HG03575 (cell line): ENCODE measurements around the gene KCNN2.

Experiments used
- ATAC-seq: cut with Tn5 transposase; IDR thresholded peaks from one replicate; pipeline ENCODE4 v1.9.1; 2021; ENCODE audit not compliant: unreplicated experiment, insufficient number of reproducible peaks, low FRiP score; ENCODE audit errors: extremely low read depth

The KCNN2 gene

DNA sequence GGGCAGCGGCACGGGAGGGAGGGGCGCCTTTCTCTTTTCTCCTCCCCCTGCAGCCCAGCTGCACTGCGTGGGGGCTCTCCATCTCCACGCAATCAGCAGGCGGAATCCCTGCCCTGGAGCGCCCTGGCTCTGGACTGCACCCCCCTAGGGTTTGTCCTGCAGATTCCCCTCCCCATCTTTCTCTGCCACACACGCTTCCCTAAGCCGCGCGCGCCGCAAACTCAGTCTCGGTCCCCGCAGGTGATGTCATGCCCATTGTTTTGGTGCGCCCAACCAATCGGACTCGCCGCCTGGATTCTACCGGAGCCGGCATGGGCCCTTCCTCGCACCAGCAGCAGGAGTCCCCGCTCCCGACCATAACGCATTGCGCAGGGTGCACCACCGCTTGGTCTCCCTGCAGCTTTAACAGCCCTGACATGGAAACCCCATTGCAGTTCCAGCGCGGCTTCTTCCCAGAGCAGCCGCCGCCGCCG lies at the start of gene KCNN2:
TSS of gene KCNN2 (plus strand) at position 347 of the 473 bp plus-strand sequence. CDS start at position 417, 70 bp downstream.
- no peak for ATAC-seq

DNA sequence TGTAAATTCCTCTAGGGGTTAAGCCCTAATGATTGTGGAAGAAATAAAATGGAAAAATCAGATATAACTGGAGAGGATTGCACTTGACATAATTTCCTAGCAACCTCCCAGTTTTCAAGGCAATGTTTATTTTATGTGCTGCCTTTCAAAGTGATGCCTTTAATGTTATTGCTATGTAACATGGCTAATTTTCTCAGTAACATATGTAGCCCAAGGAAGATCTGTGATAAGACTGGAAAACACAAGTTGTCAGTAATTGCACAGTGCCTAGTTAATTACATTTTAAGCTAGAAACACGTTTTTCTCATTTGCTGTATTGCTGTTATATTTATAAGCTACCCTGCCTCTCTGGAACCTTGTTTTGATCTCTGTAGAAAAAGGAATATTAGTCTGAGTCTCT lies 49.2 kb upstream of the KCNN2 start:
- ATAC-seq: no peak

- no peak for ATAC-seq
These were observed 47.8 kb upstream of the KCNN2 start for GRCh38 chr5:114314061-114314460.

- ATAC-seq: no peak
These were observed 45.7 kb upstream of the KCNN2 start for GRCh38 chr5:114316167-114316566.

DNA sequence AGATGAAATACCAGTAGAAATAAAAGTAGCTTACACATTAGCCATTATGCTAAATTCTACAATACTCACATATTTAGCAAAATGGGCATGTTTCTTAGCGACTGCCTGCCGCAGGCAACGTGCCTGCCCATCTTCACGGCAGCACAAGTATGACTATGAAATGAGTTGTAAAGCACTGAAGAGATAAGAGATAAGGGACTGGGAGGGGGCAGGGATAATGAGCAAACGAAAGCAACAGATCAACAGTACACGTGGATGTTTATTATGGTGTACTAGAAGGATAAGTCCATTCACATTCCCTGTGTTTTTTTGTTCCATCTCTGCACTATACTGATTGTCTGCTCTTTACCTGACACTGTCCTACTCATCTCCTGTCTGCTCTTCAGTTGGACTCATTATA lies 44.1 kb upstream of the KCNN2 start:
- no peak for ATAC-seq

- ATAC-seq: no peak
These were observed 42.6 kb upstream of the KCNN2 start for GRCh38 chr5:114319236-114319635.

- ATAC-seq: no peak
These were observed 42.0 kb upstream of the KCNN2 start for GRCh38 chr5:114319821-114320220.

GRCh38 chr5:114324282-114324681 lies 37.6 kb upstream of the KCNN2 start:
- ATAC-seq: no peak

DNA sequence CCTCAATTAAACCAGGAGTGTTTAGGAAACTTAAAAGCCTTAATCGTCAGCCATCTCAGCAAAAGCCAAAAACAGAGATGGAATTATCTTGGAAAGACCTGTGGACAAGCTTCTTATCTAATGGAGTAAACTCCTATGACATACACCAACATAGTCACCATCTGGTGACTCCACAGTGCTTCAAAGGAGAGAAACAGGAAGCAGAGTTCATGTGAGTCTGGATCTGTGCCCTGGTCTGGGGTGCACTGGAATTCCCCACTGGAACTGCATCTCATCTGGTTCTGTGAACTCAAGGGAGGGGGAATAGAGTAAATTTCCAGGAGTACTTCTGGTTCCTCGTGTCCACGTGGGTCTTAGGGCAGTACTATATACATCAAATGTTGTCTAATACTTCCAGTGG lies 36.3 kb upstream of the KCNN2 start:
- ATAC-seq: no peak

DNA sequence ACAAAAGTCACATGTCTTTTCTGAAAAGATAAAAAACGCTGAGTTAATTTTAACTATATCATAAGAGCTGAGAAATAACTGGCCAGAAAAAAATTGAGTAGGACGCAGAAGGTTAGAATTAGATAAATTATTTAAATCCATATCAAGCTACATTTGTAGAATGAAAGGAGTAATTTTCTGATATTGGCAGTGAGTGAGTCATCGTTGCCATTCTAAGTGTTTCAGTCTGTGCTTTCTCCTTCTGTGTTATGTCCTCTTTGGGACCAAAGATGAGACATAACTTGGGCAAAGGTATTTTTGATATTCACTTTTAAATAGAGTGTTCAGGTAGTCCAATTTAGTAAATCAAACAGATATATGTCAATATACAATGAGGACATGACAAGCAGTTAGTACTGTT lies 34.4 kb upstream of the KCNN2 start:
- no peak for ATAC-seq

GRCh38 chr5:114327987-114328386 lies 33.9 kb upstream of the KCNN2 start:
- no peak for ATAC-seq

- no peak for ATAC-seq
These were observed 30.8 kb upstream of the KCNN2 start for GRCh38 chr5:114330916-114331531.

DNA sequence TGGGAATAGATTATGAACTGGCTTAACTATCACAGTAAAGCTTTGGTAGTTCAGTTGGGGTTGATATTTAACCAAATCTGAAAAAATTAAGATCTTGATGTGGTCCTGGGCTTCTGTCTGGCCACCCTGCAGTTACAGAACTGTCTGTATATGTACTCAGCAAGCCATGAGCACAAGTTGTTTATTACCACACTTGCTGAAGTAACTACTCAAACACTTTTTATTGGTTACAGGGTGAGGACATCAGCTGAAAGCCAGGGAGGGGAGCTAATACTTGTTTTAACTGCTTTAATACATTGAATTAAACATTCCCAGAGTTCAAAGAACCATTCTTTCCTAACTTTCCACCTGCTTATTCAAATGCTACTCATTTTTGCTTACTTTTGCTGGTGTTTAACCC lies 29.4 kb upstream of the KCNN2 start:
- ATAC-seq: no peak

DNA sequence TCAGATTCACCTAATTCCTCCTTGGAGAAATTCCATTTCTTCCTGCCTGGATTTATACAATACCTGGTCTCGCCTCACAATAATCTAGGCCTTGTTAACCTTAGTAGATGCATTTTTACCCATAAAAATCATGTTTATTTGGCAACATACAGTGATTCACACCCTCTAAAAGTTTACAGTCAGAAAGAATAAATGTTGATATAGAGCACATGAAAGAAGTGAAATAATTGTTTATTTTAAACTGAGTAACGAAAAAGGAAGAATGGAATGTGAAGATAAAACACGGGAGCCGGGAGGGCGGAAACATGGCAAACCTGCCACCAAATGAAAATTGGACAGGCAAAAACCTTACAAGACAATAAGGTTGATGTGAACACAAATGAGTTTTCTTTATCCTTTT lies 28.9 kb upstream of the KCNN2 start:
- no peak for ATAC-seq

DNA sequence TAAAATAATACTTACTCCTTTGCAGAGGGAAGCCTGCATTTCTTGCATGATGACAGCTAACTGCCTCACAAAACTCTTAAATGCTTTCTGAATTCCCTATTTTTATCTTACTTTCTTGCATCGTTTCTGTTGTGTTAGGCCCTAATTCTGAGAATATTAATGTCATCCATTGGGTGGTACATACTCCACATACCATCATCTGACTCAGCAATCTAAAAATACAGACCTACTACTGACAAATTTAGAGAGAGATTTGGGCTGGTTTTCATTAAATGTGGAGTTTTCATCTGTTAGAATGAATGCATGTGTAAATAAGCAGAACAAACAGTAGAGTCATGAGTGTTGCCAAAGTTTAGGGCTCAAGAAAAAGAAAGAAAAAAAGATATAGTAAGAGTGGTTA lies 26.5 kb upstream of the KCNN2 start:
- ATAC-seq: no peak

DNA sequence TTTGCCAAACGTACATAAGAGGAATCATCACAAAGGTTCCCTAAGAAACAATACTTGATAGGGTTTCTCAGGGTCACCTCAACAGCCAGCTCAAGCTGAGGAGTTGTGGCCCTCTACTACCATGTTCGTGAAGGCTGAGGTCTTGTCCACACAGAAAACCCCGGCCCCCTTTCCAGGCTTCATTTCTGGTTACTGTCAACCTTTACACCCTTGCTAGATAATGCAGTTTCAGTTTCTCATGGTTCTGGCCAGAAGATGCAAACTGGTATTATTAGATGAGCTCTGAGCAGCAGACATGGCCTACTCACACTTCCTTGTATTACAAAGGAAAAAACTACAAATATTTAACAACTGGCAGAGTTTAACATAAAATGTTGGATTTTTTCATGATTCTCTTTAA lies 22.8 kb upstream of the KCNN2 start:
- ATAC-seq: no peak

- no peak for ATAC-seq
These were observed 15.7 kb upstream of the KCNN2 start for GRCh38 chr5:114346181-114346580.

- no peak for ATAC-seq
These were observed 6.6 kb upstream of the KCNN2 start for GRCh38 chr5:114355086-114355830.

DNA sequence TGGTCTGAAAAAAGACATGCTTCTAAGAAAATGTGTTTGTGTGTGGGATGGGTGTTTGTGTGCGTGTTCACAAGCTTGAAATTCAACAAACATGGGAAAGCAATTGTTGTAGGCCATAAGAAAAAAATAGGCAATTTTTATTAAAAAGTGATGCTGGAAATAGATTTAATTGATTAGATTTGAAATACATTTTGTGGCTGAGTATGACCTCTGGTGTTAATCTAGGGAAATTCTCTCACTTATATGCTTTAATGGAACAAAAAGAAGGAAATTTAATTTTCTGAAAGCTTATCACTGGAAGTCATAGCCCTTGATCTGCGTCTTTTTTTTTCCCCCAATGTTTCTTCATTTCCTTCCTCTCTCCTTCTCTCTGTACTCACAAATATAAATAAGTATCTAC lies 3.5 kb upstream of the KCNN2 start:
- no peak for ATAC-seq

GRCh38 chr5:114360357-114360756 lies 1.5 kb upstream of the KCNN2 start:
- ATAC-seq: no peak
